ENCODE measurements around the gene MVP.

GRCh38 chr16:29794231-29794710 lies 26.0 kb upstream of the MVP start:
- TF ChIP-seq, protein P1, sequence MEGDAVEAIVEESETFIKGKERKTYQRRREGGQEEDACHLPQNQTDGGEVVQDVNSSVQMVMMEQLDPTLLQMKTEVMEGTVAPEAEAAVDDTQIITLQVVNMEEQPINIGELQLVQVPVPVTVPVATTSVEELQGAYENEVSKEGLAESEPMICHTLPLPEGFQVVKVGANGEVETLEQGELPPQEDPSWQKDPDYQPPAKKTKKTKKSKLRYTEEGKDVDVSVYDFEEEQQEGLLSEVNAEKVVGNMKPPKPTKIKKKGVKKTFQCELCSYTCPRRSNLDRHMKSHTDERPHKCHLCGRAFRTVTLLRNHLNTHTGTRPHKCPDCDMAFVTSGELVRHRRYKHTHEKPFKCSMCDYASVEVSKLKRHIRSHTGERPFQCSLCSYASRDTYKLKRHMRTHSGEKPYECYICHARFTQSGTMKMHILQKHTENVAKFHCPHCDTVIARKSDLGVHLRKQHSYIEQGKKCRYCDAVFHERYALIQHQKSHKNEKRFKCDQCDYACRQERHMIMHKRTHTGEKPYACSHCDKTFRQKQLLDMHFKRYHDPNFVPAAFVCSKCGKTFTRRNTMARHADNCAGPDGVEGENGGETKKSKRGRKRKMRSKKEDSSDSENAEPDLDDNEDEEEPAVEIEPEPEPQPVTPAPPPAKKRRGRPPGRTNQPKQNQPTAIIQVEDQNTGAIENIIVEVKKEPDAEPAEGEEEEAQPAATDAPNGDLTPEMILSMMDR (IDR thresholded peaks at IDR 0.05): no peak
- TF ChIP-seq POLR2A (IDR thresholded peaks at IDR 0.05): no peak
